Panc1 (cell line): Measurements from ENCODE around the gene HELZ. TPM values are rescaled to one million over a fixed set of nuclear protein-coding genes. Genes with fewer than 3 reads are reported as not detected.

ENCODE experiments used
- ATAC-seq: fragments of 200-7000 bp; cut with Tn5 transposase; 2 replicates; pipeline ENCODE4 v1.9.1; 2020; ENCODE audit warnings: mild to moderate bottlenecking, moderate library complexity
- BruUV-seq: library from RNA; stranded (reverse); fragments of 400-500 nt; replicated peaks from 2 replicates; lab custom pipeline; 2021; lab: Mats Ljungman, UMichigan
- CTCF ChIA-PET: fragments of 300-600 bp; sonication (Branson Sonifier 250); formaldehyde crosslinking; loops from one replicate; lab custom pipeline; 2022; ENCODE audit warnings: antibody characterized with exemption; lab: Charles Lee
- POLR2A ChIA-PET: fragments of 300-600 bp; sonication (Branson Sonifier 250); formaldehyde crosslinking; loops from one replicate; lab custom pipeline; 2022; ENCODE audit warnings: antibody characterized with exemption; lab: Charles Lee
- DNase-seq: peaks from one replicate; pipeline ENCODE4 v3.0.0-alpha.2; 2010; ENCODE audit warnings: low read depth, low spot score
- H3K27ac ChIP-seq: 2 replicates; pipeline ENCODE4 v1.5.1; 2011; ENCODE audit warnings: mild to moderate bottlenecking, low read length, inconsistent platforms
- H3K27me3 ChIP-seq: fragments of 200-500 bp; sonication (Bioruptor generic); 2 replicates; pipeline ENCODE4 v1.6.0; 2014; ENCODE audit warnings: low read length, inconsistent platforms; ENCODE audit not compliant: control insufficient read depth, insufficient read depth
- H3K36me3 ChIP-seq: fragments of 200-500 bp; sonication (Bioruptor generic); 2 replicates; pipeline ENCODE4 v1.5.1; 2014; ENCODE audit warnings: inconsistent platforms, mild to moderate bottlenecking, low read length, moderate library complexity; ENCODE audit not compliant: control insufficient read depth, insufficient read depth
- H3K4me1 ChIP-seq: 2 replicates; pipeline ENCODE4 v1.5.1; 2011; ENCODE audit warnings: inconsistent platforms, mild to moderate bottlenecking, low read length, moderate library complexity; ENCODE audit not compliant: control insufficient read depth, insufficient read depth
- H3K4me3 ChIP-seq, 2 experiments: 2 replicates each; pipeline ENCODE4 v1.5.1; 2011 to 2012; ENCODE audit warnings: low read depth in 2 of 2, low read length in 2 of 2, mild to moderate bottlenecking in 2 of 2, inconsistent platforms in 1 of 2, moderate library complexity in 1 of 2
- H3K9me3 ChIP-seq: fragments of 200-500 bp; sonication (Bioruptor generic); 2 replicates; pipeline ENCODE4 v1.5.1; 2014; ENCODE audit warnings: low read depth, mild to moderate bottlenecking, inconsistent platforms, low read length, moderate library complexity; ENCODE audit not compliant: control insufficient read depth, insufficient read depth
- CTCF ChIP-seq: fragments of 450-650 bp; IDR thresholded peaks from 2 replicates; pipeline ENCODE4 v1.5.1; 2017; ENCODE audit warnings: mild to moderate bottlenecking
- POLR2AphosphoS5 ChIP-seq: IDR thresholded peaks from 2 replicates; pipeline ENCODE4 v1.6.1; 2012; ENCODE audit warnings: mild to moderate bottlenecking, low read depth, low read length, moderate library complexity
- REST ChIP-seq, 2 experiments: IDR thresholded peaks; 2 replicates each; pipeline ENCODE4 v1.6.1; 2011 to 2012; ENCODE audit warnings: low read depth in 2 of 2, control low read depth in 1 of 2, low read length in 1 of 2, mild to moderate bottlenecking in 1 of 2, moderate library complexity in 1 of 2; ENCODE audit not compliant: insufficient read depth in 1 of 2
- SIN3A ChIP-seq: IDR thresholded peaks from 2 replicates; pipeline ENCODE4 v1.6.1; 2012; ENCODE audit warnings: low read depth, mild to moderate bottlenecking, low read length, moderate library complexity, borderline replicate concordance; ENCODE audit not compliant: insufficient read depth
- TCF7L2 ChIP-seq: IDR thresholded peaks from 2 replicates; pipeline ENCODE4 v1.6.1; 2011; ENCODE audit warnings: mild to moderate bottlenecking, low read depth, low read length, inconsistent platforms
- in situ Hi-C: cut with HindIII; loops from 2 replicates; pipeline ENCODE4 v1.10.0; 2016; ENCODE audit warnings: low sequenced_read_pairs, low pct_unique_long_range_greater_than_20kb
- intact Hi-C: fragments of 100-400 bp; cut with micrococcal nuclease; formaldehyde crosslinking; loops from one replicate; pipeline ENCODE4 v1.10.0; 2022; ENCODE audit not compliant: unreplicated experiment
- total RNA-seq: library from RNA; stranded (reverse); gene quantifications from one replicate; pipeline ENCODE4 v1.2.1, GENCODE V29; 2021; ENCODE audit not compliant: unreplicated experiment

The HELZ gene
- total RNA-seq, 1 experiment from 2014 or later = 15.0 TPM

DNA sequence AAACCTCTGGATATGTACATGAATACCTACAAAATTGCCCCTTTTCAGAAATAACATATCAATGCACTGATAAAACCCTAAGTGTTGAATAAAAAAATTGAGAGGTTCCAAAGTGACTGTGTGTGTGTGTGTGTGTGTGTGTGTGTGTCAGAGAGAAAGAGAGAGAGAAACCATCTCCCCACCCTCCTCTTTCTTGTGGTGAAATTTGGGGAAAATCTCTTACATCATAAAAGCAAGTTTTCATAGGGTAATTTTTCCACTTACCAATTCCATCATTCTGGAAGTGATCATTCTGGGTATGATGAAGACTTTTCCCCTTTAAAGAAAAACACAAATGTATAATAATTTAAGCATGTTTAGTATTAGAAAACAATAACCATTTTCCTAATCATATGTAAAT lies 121.3 kb downstream of the HELZ start:
- Histone ChIP-seq H3K27me3 (no peaks in the 10 kb centered on the region), H3K36me3 (peaks cover 3% of the 10 kb centered on the region), H3K27ac (no peak overlapping the region), H3K4me3 (no peak overlapping the region), H3K4me1 (no peaks in the 10 kb centered on the region), H3K9me3 (no peaks in the 10 kb centered on the region)
- POLR2A ChIA-PET = no interaction called here
- no peak for ATAC-seq
- no TSS peak for BruUV-seq
- in situ Hi-C loops (no loop called here), intact Hi-C loops (no loop called here)
- CTCF ChIA-PET = no interaction called here
- DNase-seq = no peak
- TF ChIP-seq POLR2AphosphoS5 (no peak), CTCF (no peak), TCF7L2 (no peak), SIN3A (no peak), REST (IDR thresholded peaks at IDR 0.05; ENCODE audit: insufficient read depth in 1 of 2, low read depth in 2 of 2, low read length in 1 of 2) (no peak)

DNA sequence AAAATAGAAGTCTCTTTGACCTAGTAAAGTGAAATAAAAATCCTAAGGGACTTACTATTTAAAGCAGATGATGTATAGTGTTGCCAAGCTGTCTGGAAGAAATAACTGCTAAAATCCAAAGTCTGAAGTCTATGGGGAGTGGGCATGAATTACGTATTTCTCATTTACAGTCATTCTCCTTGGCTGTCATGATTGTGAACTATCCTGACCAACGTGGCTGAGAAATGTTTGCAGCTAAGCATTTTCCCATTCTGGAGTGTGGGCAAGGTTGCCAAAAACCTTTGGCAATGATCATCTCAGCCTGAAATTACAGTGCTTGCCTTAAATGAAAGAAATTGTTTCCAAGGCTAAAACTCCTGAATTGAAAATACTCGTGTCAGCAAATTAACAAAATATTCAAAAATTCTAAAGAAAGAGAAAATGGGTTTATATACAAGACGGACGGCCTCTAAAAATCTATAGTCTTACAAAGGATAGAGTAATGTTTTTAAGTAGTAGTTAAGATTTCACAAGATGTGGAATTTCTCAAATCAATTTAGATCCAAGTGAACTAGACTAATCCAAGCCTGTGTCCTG lies 123.6 kb downstream of the HELZ start:
- Histone ChIP-seq H3K27ac (no peak overlapping the region), H3K4me3 (no peak overlapping the region), H3K9me3 (peaks cover 2% of the 10 kb centered on the region; the same call in 1 of the 2 replicates), H3K4me1 (no peaks in the 10 kb centered on the region), H3K36me3 (peaks cover 3% of the 10 kb centered on the region), H3K27me3 (no peaks in the 10 kb centered on the region)
- TF ChIP-seq REST (IDR thresholded peaks at IDR 0.05; ENCODE audit: insufficient read depth in 1 of 2, low read depth in 2 of 2, low read length in 1 of 2) (no peak), POLR2AphosphoS5 (no peak), TCF7L2 (no peak), SIN3A (no peak), CTCF (no peak)
- ChIA-PET POLR2A (no interaction called here), CTCF (no interaction called here)
- intact Hi-C loops (no loop called here), in situ Hi-C loops (no loop called here)
- BruUV-seq = no TSS peak
- ATAC-seq (no peak), DNase-seq (no peak)
